DMS53 treated with DMSO at 0.1 percent for 48 hours (cell line): ENCODE results near the gene TMEM63A.
"Not testable (repeated sequence)": the region's sequence is repeated elsewhere in the genome, so short reads cannot be mapped to it uniquely, and the experiment has no call there.

Experiments used
- DNase-seq: peaks from one replicate; lab custom pipeline; 2025; ENCODE audit not compliant: unreplicated experiment; lab: John Stamatoyannopoulos, UW

TMEM63A gene

GRCh38 chr1:225881959-225882693 lies at the start of gene TMEM63A:
TMEM63A (minus strand) TSS chr1:225882380; CDS start chr1:225877580, 4,800 bp downstream.
- DNase-seq, result peak; percentile 46

DNA sequence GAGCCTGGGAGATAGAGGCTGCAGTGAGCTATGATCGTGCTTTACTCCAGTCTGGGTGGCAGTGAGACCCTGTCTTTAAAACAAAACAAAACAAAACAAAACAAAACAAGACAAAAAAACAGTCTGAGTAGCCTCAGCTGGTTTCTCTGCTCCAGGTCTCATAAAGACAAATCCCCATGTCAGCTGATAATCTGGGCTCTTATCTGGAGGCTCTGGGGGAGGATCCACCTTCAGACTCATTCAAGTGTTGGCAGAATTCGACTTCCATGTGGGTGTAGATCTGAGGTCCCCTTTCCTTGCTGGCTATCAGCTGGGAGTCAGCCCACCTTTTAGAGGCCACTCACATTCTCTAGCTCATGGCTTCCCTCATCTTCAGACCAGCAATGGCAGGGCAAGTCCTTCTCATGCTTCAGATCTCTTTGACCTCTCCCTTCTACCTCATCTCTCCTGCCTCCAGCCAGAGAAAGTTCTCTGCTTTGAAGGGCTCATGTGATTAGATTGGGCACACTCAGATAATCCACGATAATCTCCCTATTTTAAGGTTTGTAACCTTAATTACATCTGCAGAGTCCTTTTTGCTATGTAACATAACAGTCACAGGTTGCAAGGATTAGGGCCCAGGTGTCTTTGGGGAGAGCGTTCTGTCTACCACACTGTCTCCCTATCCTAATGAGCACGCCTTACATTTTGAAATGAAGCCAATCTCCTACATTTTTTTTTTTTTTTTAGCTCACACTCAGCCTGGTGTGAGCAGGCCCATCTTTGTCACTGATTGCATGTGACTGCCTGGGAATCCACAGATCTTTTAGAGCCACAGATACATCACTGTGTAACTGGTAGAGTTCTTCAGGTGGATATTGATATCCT lies 49.3 kb upstream of the TMEM63A start:
- DNase-seq, result no peak

DNA sequence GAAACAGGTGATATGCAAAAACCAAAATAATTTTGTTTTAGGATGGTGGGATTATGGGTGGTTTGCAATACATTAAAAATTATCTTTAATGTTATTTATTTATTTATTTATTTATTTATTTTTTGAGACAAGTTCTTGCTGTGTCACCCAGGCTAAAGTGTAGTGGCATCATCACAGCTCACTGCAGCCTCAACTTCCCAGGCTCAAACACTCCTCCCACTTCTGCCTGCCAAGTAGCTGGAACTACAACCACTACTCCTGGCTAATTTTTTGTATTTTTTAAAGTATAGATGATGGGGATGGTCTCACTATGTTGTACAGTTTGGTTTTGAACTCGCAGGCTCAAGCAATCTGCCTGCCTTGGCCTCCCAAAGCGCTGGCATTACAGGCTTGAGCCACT lies 48.4 kb upstream of the TMEM63A start:
- DNase-seq, result no peak

GRCh38 chr1:225929462-225929861 lies 47.3 kb upstream of the TMEM63A start:
- not testable (repeated sequence) for DNase-seq

DNA sequence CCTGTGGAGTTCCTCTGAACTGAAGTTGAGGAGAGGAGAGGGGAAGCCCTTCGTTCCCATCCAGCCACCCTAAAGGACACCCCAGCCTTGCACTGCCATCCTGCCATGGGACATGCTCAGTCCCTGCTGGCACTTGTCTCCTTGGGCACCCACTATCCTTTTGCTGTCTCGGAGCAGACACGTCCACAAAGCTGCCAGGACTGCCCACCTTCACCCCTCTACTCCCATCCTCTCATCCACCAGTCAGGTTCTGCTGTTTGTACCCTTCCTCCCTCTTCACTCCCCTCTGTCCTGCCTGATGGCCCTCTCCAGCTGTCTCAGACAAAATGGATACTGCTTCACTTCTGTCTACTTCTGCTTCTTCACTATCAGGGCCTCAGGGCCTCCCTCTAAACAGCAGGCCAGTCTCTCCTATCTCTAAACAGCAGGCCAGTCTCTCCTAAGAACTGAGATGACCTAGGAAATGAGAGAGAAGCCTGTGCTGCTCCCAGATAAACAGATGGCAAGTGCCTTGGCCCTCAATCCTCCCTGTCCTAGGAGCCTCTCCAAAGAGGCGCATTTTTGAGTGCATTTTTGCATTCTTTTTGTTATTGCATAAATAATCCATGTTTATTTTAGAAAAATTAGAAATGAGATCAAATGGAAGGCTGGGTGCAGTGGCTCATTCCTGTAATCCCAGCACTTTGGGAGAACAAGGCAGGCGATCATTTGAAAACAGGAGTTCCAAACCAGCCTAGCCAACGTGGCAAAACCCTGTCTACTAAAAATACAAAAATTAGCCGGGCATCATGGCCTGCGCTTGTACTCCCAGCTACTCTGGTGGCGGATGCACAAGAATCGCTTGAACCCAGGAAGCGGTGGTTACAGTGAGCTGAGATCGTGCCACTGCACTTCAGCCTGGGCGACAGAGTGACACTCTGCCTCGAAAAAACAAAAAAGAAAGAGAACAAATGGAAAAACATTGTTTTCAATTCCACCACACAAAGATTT lies 46.3 kb upstream of the TMEM63A start:
- DNase-seq, result no peak

DNA sequence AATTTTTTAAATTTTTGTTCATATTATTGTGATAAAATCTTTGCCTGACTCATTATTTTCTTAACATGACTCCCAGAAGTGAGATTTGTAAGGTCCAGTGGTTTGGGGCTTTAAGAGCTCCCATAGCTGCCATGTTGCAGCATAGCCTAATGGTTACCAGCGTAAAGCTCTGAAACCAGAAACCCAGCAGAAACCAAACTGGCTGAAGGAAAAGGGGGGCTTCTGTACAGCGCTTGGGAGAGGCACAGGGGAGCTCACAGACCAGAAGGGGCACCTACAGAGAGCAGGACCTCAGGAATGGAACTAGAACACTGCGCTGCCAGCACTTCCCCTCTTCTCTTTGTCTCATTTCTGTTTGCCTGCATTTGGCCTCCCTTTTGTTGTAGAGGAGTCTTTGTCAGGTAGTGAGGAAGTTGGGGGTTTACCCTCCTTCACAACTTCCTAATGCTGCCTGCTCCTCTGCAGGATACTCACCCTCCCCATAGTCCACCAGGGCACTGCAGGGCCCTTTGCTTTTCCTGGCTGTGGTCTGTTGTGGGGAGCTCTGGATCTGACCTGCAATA lies 44.5 kb upstream of the TMEM63A start:
- no peak for DNase-seq

DNA sequence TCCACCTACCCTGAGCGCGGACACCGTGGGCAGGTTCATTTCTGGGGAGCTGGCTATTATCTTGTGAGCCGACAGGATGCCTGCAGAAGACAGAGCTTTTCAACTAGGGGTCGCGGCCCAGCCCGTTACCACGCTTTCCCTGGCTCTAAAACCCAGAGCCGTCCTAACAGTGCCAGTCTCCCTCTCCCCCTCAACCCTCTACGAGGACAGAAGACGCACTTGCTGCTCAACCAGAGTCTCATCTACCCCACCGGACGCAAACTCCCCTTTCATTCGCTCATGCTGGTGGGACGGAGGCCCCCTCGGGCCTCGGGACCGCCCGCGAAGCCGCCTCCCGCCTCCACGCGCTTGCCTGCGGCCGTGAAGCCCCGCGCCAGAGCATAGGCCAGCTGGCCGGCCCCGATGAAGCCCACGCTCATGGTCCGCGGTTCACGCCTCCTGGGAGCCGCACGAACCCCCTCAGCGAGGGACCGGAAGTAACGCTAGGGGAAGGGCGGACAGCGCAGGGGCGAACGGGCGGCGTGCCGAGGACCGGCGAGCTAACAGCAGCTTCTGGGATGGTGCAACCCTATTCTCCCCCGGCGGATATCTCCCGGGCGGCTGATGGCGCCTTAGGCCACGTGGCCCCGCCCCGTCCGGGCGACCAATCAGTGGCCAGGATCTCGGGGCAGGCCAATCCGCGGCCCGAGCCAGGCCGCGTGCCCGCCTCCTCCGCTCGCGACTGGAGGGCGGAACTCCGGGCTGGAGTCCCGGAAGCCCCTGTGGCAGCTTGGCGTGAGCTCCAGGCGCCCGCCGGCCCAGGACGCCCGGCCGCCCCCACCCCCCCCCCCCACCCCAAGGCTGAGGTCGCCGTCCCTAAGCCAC lies 41.7 kb upstream of the TMEM63A start, which contains the start of gene PYCR2:
PYCR2 (minus strand) TSS at position 559 of the 864 bp plus-strand sequence; CDS start at position 419, 140 bp downstream.
- DNase-seq, result peak; percentile 93

DNA sequence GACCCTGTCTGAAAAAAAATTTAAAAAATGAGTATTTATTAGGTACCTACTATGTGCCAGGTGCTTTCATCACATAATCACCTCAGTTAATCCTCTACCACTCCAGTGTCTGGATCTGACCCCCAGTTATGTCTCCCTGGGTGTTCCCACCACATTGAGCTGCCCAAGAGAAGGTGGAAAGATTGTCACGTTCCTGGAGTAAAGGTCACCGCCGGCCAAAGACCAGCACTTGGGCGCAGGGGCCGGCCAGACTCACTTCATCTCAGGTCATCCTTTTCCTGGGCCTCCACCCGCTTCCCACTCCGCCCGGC lies 41.2 kb upstream of the TMEM63A start:
- DNase-seq, result no peak

GRCh38 chr1:225921734-225922709 lies 39.8 kb upstream of the TMEM63A start:
- no peak for DNase-seq

GRCh38 chr1:225919906-225920305 lies 37.7 kb upstream of the TMEM63A start:
- no peak for DNase-seq

DNA sequence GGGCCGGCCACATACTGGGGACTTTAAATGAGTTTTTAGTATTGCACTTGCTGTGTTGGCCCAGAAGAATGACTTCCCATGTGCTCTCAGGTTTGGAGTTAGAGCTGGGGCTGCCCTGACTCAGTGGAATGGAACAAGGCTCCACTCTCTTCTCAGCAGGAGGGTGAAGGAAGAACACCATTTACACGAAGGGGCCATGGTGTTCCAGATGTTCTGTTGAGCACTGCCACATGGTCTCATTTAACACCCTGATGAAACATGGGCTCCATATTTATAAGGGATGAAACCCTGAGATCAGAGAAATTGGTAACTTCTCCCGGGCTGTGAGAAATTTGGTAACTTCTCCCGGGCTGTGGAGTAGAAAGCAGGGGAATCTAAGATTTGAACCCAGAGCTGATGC lies 36.1 kb upstream of the TMEM63A start:
- no peak for DNase-seq

- no peak for DNase-seq
Observed at GRCh38 chr1:225917536-225917935, 35.4 kb upstream of the TMEM63A start.

- DNase-seq, result no peak
Observed at GRCh38 chr1:225917101-225917500, 34.9 kb upstream of the TMEM63A start.

DNA sequence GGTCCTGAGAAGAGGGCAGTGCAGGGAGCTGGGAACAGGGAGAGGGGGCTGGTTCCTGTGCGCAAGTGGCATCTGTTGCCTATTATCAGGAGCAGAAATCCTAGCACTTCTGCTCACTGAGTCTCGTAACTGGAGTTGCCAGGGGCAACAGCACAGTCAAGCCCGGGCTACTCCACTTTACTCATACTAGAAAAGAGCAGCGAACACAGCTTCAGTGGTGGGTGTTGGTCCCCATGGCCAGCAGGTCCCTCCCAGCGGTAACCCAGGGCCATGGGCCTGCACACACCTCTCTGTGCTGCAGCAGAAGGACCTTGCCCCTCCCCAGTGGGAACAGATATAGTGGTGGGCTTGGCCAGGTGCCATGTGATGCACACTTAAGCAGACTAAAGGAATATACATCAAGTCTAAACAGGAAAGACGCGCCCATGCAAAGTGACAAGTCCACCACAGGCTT lies 33.4 kb upstream of the TMEM63A start:
- no peak for DNase-seq

DNA sequence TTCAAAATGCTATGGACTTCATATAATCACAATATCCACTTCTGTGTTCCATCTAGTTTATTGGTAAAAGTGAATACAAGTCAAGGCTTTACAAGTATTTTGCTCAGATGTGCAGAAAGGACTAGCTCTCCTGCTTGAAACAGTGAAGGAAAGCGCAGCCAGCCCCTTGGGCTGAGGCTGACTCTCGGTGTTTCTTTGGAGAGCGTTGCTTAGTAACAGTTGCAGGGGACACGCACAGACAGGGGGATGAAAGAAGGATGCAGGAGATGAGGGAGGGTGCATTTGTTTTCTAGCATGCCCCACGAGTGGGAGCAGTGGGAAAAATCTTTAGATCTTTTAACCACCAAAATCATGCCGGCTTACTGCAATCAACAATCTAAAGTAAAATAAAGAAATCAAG lies 32.8 kb upstream of the TMEM63A start:
- DNase-seq, result no peak

DNA sequence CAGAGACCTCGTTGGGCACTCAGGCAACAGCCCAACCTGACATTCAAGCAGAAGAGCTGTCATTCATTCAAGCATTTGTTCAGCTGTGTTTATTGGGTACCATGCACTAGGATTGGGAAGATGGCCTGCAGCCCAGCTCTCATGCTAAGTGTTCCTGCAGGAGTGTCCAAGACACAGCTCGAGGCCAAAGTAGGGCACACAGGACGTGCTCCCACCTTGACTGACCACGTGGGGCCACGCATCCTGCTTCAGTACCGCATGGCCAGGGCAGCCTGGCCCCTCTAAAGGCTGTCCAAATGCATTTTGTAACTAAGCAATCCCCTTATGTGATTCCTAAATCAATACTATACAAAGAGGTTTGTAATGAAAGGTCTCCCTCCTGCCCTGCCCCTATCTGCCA lies 32.2 kb upstream of the TMEM63A start:
- DNase-seq, result no peak

GRCh38 chr1:225911191-225912130 lies 29.3 kb upstream of the TMEM63A start:
- DNase-seq, result no peak
